ENCODE measurements around the gene GHRHR. TPM values are rescaled to one million over a fixed set of nuclear protein-coding genes. Genes with fewer than 3 reads are reported as not detected.

The GHRHR gene
- total and polyA plus RNA-seq, 10 of the 15 experiments (the other 5 are each of a cell fraction or from before 2014, with no cell fraction given): not detected

DNA sequence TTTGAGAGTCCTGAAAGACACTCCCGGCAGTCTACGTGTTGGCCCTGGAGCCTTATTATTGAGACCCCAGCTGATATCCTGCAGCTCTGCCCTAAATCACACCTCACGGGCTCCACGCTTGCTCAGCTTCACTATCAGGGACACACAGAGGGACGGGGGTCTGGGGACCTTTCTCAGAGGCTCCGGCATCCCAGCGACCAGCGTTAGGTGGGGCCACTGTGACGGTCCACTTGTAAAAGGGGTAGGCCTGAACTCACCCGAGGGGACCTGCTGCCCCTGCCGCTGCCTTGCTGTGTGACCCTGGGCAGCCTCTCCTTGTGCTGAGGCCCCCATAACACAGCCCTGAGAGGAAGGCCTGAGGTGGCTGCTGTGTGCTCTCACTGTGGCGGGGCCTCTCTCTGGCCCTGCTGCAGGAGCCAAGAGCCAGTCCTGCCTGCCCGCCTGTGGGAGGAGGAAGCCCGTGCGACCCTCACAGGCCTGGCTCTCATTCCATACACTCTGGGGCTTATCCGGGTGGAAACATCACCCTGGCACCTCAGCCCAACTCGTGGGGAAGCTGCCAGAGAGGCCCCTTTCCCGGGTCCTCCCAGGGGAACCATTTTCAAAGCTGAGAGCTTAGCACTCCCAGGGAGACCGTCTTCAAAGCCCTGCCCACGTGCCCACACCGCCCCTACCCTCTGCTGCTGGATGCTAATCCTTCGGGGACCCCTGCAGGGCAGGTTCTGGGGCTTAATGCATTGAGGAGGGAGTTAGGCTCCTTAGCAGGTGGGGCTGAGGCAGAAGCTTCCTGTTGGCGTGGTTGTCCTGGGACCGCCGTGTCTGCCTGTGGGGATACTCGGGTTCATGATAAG is 30.4 kb upstream of the GHRHR start:
- SMC1A ChIA-PET (ENCODE audit: uncharacterized antibody, unreplicated experiment): no interaction called here
- Histone ChIP-seq H3K27me3 (replicated peaks in 1 of 2; ENCODE audit: control insufficient read depth in 2 of 2, insufficient read depth in 2 of 2, low read length in 1 of 2) (peaks cover 0 to 6% of the 10 kb centered on the region in 2 experiments; a peak in 3 of 4 replicates), H3K4me2 (ENCODE audit: control insufficient read depth, insufficient read depth) (no peak overlapping the region), H3K79me2 (ENCODE audit: control insufficient read depth, insufficient read depth, low read length) (no peaks in the 10 kb centered on the region), H3K4me3 (no peak overlapping the region), H3K9me3 (replicated peaks; ENCODE audit: control insufficient read depth, insufficient read depth, low read length) (no peaks in the 10 kb centered on the region), H3K9ac (ENCODE audit: control insufficient read depth, insufficient read depth, low read length) (no peak overlapping the region), H4K20me1 (ENCODE audit: control insufficient read depth, insufficient read depth) (no peaks in the 10 kb centered on the region), H3K27ac (ENCODE audit: control insufficient read depth, insufficient read depth) (no peak overlapping the region), H3K4me1 (ENCODE audit: control insufficient read depth, insufficient read depth, low read length) (no peaks in the 10 kb centered on the region), H2AFZ (ENCODE audit: control insufficient read depth, low read depth, low read length) (no peak overlapping the region), H3K36me3 (ENCODE audit: control insufficient read depth in 2 of 2, insufficient read depth in 2 of 2, low read length in 1 of 2) (no peaks in the 10 kb centered on the region)
- DNase-seq (ENCODE audit: low read depth, low spot score) (no peak), FAIRE-seq (no peak), ATAC-seq (no peak)
- RAD21 ChIA-PET (ENCODE audit: unreplicated experiment): interaction anchor here (1.5 kb wide), 1 partner anchor 188 kb away, joined by 4 read pairs; no protein-coding TSS in a partner anchor
- no TSS peak for BruUV-seq (replicated peaks)
- in situ Hi-C loops (cut with MboI) (no loop called here), intact Hi-C loops (cut with micrococcal nuclease; ENCODE audit: unreplicated experiment) (no loop called here)
- TF ChIP-seq, protein P1, sequence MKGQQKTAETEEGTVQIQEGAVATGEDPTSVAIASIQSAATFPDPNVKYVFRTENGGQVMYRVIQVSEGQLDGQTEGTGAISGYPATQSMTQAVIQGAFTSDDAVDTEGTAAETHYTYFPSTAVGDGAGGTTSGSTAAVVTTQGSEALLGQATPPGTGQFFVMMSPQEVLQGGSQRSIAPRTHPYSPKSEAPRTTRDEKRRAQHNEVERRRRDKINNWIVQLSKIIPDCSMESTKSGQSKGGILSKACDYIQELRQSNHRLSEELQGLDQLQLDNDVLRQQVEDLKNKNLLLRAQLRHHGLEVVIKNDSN (IDR thresholded peaks at IDR 0.05; ENCODE audit: borderline replicate concordance, extremely low read length, insufficient read depth, low read depth, low read length): no peak
- TF ChIP-seq ZBTB4 (CRISPR knock-in tag; IDR thresholded peaks at IDR 0.05) (no peak), STAT3 (IDR thresholded peaks at IDR 0.05; ENCODE audit: low read depth, low read length) (no peak), DPF2 (IDR thresholded peaks at IDR 0.05) (no peak), ESRRA (IDR thresholded peaks at IDR 0.05; ENCODE audit: low read length) (no peak), RELA (IDR thresholded peaks at IDR 0.05; ENCODE audit: borderline replicate concordance, partially characterized antibody) (no peak)
- CTCF ChIA-PET: interaction anchor here (1.4 to 7.2 kb wide), 3 partner anchors 40 to 57 kb away, joined by 3 to 159 read pairs (median 8); no protein-coding TSS in a partner anchor
- WGBS (ENCODE audit: insufficient coverage, insufficient replicate concordance, low lambda C conversion rate, missing lambda C conversion rate): 29% methylated on average over 26 of the region's 26 CpGs
- POLR2A ChIA-PET: no interaction called here

Measured in GM12878 (cell line).